ENCODE measurements around the gene ACTL6B. TPM values are rescaled to one million over a fixed set of nuclear protein-coding genes. Genes with fewer than 3 reads are reported as not detected.

Gene ACTL6B
- polyA plus RNA-seq, 1 donor (not counting 4 experiments of a cell fraction or from before 2014, with no cell fraction given) = not detected

- no peak overlapping the region for H3K4me3 ChIP-seq (ENCODE audit: control insufficient read depth in 2 of 3, extremely low read depth in 1 of 3, insufficient read depth in 2 of 3, low read depth in 1 of 3, low read length in 3 of 3)
- no peak for DNase-seq (ENCODE audit: low read depth, low spot score)
- no peak for TF ChIP-seq CTCF (optimal IDR thresholded peaks at IDR 0.05 in 1 of 3, IDR thresholded peaks at IDR 0.05 in 1 of 3, conservative IDR thresholded peaks at IDR 0.05 in 1 of 3; ENCODE audit: extremely low read depth in 1 of 3, insufficient read depth in 2 of 3, low read length in 3 of 3)
- H3K4me2 ChIP-seq (ENCODE audit: control insufficient read depth, extremely low read depth, insufficient read depth, low read depth, low read length) = no peak overlapping the region
- H4K20me1 ChIP-seq (ENCODE audit: control insufficient read depth, extremely low read depth, insufficient read depth, low read length) = peaks cover 3% of the 10 kb centered on the region
- peaks cover 26 to 28% of the 10 kb centered on the region in 2 experiments for H3K36me3 ChIP-seq (ENCODE audit: control insufficient read depth in 2 of 2, extremely low read depth in 1 of 2, insufficient read depth in 2 of 2, low read length in 2 of 2)
- peaks cover 31% of the 10 kb centered on the region for H3K79me2 ChIP-seq (ENCODE audit: control insufficient read depth, insufficient read depth, low read length)
- H3K9me1 ChIP-seq (ENCODE audit: control insufficient read depth, extremely low read depth, insufficient read depth, low read length) = no peaks in the 10 kb centered on the region
- peaks cover 10% of the 10 kb centered on the region for H3K4me1 ChIP-seq (ENCODE audit: control insufficient read depth, extremely low read depth, insufficient read depth, low read length)
- H3K27me3 ChIP-seq (ENCODE audit: control insufficient read depth, extremely low read depth, insufficient read depth, low read length) = no peaks in the 10 kb centered on the region
- H2AFZ ChIP-seq (ENCODE audit: control insufficient read depth, low read length) = no peak overlapping the region
- H3K9ac ChIP-seq (ENCODE audit: control insufficient read depth, extremely low read depth, insufficient read depth, low read length) = no peak overlapping the region
- FAIRE-seq = no peak
- dilution Hi-C loops (cut with MboI; ENCODE audit: extremely low pct_ligation_motif_present, low sequenced_read_pairs) = no loop called here
- H3K27ac ChIP-seq (ENCODE audit: control insufficient read depth, insufficient read depth, low read length) = no peak overlapping the region
- H3K9me3 ChIP-seq (ENCODE audit: control insufficient read depth, low read depth, low read length) = no peaks in the 10 kb centered on the region
These were observed 22.2 kb upstream of the ACTL6B start for GRCh38 chr7:100678291-100678984.

GRCh38 chr7:100677308-100678267 is 21.3 kb upstream of the ACTL6B start:
- Histone ChIP-seq H3K4me1 (ENCODE audit: control insufficient read depth, extremely low read depth, insufficient read depth, low read length) (peaks cover 10% of the 10 kb centered on the region), H3K4me2 (ENCODE audit: control insufficient read depth, extremely low read depth, insufficient read depth, low read depth, low read length) (no peak overlapping the region), H3K36me3 (ENCODE audit: control insufficient read depth in 2 of 2, extremely low read depth in 1 of 2, insufficient read depth in 2 of 2, low read length in 2 of 2) (peaks cover 21 to 28% of the 10 kb centered on the region in 2 experiments), H3K9ac (ENCODE audit: control insufficient read depth, extremely low read depth, insufficient read depth, low read length) (no peak overlapping the region), H3K27me3 (ENCODE audit: control insufficient read depth, extremely low read depth, insufficient read depth, low read length) (no peaks in the 10 kb centered on the region), H3K27ac (ENCODE audit: control insufficient read depth, insufficient read depth, low read length) (no peak overlapping the region), H3K9me3 (ENCODE audit: control insufficient read depth, low read depth, low read length) (no peaks in the 10 kb centered on the region), H4K20me1 (ENCODE audit: control insufficient read depth, extremely low read depth, insufficient read depth, low read length) (peaks cover 3% of the 10 kb centered on the region), H2AFZ (ENCODE audit: control insufficient read depth, low read length) (no peak overlapping the region), H3K79me2 (ENCODE audit: control insufficient read depth, insufficient read depth, low read length) (peaks cover 31% of the 10 kb centered on the region), H3K4me3 (ENCODE audit: control insufficient read depth in 2 of 3, extremely low read depth in 1 of 3, insufficient read depth in 2 of 3, low read depth in 1 of 3, low read length in 3 of 3) (no peak overlapping the region), H3K9me1 (ENCODE audit: control insufficient read depth, extremely low read depth, insufficient read depth, low read length) (no peaks in the 10 kb centered on the region)
- DNase-seq (ENCODE audit: low read depth, low spot score) (no peak), FAIRE-seq (no peak)
- dilution Hi-C loops (cut with MboI; ENCODE audit: extremely low pct_ligation_motif_present, low sequenced_read_pairs) = no loop called here
- TF ChIP-seq CTCF (optimal IDR thresholded peaks at IDR 0.05 in 1 of 3, IDR thresholded peaks at IDR 0.05 in 1 of 3, conservative IDR thresholded peaks at IDR 0.05 in 1 of 3; ENCODE audit: extremely low read depth in 1 of 3, insufficient read depth in 2 of 3, low read length in 3 of 3) (no peak), EZH2 (IDR thresholded peaks at IDR 0.05; ENCODE audit: low read length) (no peak)
